GM19023 (cell line): Measurements from ENCODE around the gene FZD8.
"Not testable (repeated sequence)": the region's sequence is repeated elsewhere in the genome, so short reads cannot be mapped to it uniquely, and the experiment has no call there.

ENCODE experiments used
- ATAC-seq: cut with Tn5 transposase; IDR thresholded peaks from one replicate; pipeline ENCODE4 v1.9.1; 2021; ENCODE audit warnings: mild to moderate bottlenecking, moderate library complexity; ENCODE audit not compliant: unreplicated experiment

FZD8 gene

GRCh38 chr10:35642035-35642792 lies at the start of gene FZD8:
FZD8 (minus strand) TSS chr10:35642296; CDS start chr10:35641429, 867 bp downstream.
- ATAC-seq, result peak; percentile 91

GRCh38 chr10:35691522-35692236 lies 49.6 kb upstream of the FZD8 start:
- no peak for ATAC-seq

- ATAC-seq, result no peak
These were observed 48.4 kb upstream of the FZD8 start for GRCh38 chr10:35690534-35690933.

- not testable (repeated sequence) for ATAC-seq
These were observed 43.8 kb upstream of the FZD8 start for GRCh38 chr10:35685858-35686257.

- ATAC-seq, result no peak
These were observed 43.3 kb upstream of the FZD8 start for GRCh38 chr10:35685402-35685801.

GRCh38 chr10:35684586-35684985 lies 42.5 kb upstream of the FZD8 start:
- no peak for ATAC-seq

- ATAC-seq, result no peak
These were observed 33.8 kb upstream of the FZD8 start for GRCh38 chr10:35675846-35676245.

GRCh38 chr10:35674843-35675242 lies 32.7 kb upstream of the FZD8 start:
- ATAC-seq, result no peak

- no peak for ATAC-seq
These were observed 27.0 kb upstream of the FZD8 start for GRCh38 chr10:35668865-35669650.

GRCh38 chr10:35667971-35668370 lies 25.9 kb upstream of the FZD8 start:
- no peak for ATAC-seq

- ATAC-seq, result no peak
These were observed 25.3 kb upstream of the FZD8 start for GRCh38 chr10:35667270-35667889.

GRCh38 chr10:35661236-35661635 lies 19.1 kb upstream of the FZD8 start:
- ATAC-seq, result no peak

GRCh38 chr10:35659456-35659855 lies 17.4 kb upstream of the FZD8 start:
- no peak for ATAC-seq

GRCh38 chr10:35657621-35658020 lies 15.5 kb upstream of the FZD8 start:
- no peak for ATAC-seq

- no peak for ATAC-seq
These were observed 10.7 kb upstream of the FZD8 start for GRCh38 chr10:35652824-35653223.

- ATAC-seq, result no peak
These were observed 8.8 kb upstream of the FZD8 start for GRCh38 chr10:35650894-35651293.

GRCh38 chr10:35644050-35644950 lies 2.2 kb upstream of the FZD8 start:
- no peak for ATAC-seq

GRCh38 chr10:35643151-35644049 lies 1.3 kb upstream of the FZD8 start:
- no peak for ATAC-seq

- ATAC-seq, result no peak
These were observed 658 bp upstream of the FZD8 start for GRCh38 chr10:35642793-35643114.
